ENCODE results near the gene EXOSC5. TPM values are rescaled to one million over a fixed set of nuclear protein-coding genes. Genes with fewer than 3 reads are reported as not detected.

The EXOSC5 gene
- total and polyA plus RNA-seq, 2 of the 13 experiments (the other 11 are each of a cell fraction or from before 2014, with no cell fraction given): 24.1 to 26.5 TPM

DNA sequence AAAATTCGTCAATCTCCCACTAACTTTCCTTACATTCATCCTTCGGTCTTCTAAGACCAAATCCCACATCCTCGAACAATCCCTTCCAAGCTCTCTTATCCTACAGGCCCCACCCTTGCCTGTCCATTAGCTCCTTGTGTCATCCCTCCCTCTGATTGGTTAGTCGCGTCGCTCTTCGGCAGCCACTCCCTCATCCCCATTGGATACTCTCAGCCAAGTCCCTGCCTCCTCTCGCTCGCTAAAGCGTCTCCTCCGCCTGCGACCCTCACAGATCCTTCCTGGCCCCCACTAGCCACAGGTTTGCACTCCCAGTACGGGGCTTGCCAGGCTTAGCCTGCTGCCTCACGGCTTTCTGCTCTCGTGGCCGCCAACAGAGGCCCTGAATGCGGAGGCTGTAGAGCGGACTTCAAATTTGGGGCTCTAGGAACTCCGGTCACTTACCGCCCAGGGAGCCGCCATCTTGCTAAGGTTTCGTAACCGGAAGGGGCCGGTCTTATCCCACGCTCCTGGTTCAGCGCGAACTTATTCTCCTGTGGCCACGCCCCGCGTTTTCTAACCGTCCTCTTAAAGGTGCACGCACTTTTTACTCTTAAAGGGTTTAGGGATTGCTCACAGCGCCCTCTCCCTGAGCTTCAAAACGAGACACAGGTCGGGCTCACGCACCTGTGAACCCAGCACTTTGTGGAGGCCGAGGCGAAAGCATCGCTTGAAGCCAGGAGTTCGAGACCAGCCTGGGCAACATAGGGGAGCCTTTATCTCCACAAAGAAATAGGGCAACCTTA is 42.5 kb upstream of the EXOSC5 start, which contains the start of gene DMAC2 (continued):
- TF ChIP-seq KIAA2018 (CRISPR knock-in tag; IDR thresholded peaks at IDR 0.05; ENCODE audit: borderline replicate concordance) (no peak), ZNF850 (CRISPR knock-in tag; conservative IDR thresholded peaks at IDR 0.05) (no peak), HMGA1 (CRISPR knock-in tag; conservative IDR thresholded peaks at IDR 0.05) (no peak), BHLHE40 (IDR thresholded peaks at IDR 0.05; ENCODE audit: low read length) (no peak), ZNF563 (CRISPR knock-in tag; IDR thresholded peaks at IDR 0.05) (no peak), ZNF260 (CRISPR knock-in tag; IDR thresholded peaks at IDR 0.05; ENCODE audit: borderline replicate concordance, low read depth) (no peak), ATF1 (CRISPR knock-in tag; IDR thresholded peaks at IDR 0.05) (peak; percentile 84; the same call in 1 of the 2 replicates), TEF (CRISPR knock-in tag; IDR thresholded peaks at IDR 0.05) (no peak), ZNF556 (CRISPR knock-in tag; IDR thresholded peaks at IDR 0.05; ENCODE audit: borderline replicate concordance) (peak; percentile 55; the same call in 1 of the 2 replicates), ZNF224 (CRISPR knock-in tag; IDR thresholded peaks at IDR 0.05) (no peak)
- TF ChIP-seq, protein P1, sequence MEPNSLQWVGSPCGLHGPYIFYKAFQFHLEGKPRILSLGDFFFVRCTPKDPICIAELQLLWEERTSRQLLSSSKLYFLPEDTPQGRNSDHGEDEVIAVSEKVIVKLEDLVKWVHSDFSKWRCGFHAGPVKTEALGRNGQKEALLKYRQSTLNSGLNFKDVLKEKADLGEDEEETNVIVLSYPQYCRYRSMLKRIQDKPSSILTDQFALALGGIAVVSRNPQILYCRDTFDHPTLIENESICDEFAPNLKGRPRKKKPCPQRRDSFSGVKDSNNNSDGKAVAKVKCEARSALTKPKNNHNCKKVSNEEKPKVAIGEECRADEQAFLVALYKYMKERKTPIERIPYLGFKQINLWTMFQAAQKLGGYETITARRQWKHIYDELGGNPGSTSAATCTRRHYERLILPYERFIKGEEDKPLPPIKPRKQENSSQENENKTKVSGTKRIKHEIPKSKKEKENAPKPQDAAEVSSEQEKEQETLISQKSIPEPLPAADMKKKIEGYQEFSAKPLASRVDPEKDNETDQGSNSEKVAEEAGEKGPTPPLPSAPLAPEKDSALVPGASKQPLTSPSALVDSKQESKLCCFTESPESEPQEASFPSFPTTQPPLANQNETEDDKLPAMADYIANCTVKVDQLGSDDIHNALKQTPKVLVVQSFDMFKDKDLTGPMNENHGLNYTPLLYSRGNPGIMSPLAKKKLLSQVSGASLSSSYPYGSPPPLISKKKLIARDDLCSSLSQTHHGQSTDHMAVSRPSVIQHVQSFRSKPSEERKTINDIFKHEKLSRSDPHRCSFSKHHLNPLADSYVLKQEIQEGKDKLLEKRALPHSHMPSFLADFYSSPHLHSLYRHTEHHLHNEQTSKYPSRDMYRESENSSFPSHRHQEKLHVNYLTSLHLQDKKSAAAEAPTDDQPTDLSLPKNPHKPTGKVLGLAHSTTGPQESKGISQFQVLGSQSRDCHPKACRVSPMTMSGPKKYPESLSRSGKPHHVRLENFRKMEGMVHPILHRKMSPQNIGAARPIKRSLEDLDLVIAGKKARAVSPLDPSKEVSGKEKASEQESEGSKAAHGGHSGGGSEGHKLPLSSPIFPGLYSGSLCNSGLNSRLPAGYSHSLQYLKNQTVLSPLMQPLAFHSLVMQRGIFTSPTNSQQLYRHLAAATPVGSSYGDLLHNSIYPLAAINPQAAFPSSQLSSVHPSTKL (CRISPR knock-in tag; IDR thresholded peaks at IDR 0.05): peak; percentile 51
- TF ChIP-seq, protein P2, sequence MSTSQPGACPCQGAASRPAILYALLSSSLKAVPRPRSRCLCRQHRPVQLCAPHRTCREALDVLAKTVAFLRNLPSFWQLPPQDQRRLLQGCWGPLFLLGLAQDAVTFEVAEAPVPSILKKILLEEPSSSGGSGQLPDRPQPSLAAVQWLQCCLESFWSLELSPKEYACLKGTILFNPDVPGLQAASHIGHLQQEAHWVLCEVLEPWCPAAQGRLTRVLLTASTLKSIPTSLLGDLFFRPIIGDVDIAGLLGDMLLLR (CRISPR knock-in tag; IDR thresholded peaks at IDR 0.05): no peak
- TF ChIP-seq, protein P3, sequence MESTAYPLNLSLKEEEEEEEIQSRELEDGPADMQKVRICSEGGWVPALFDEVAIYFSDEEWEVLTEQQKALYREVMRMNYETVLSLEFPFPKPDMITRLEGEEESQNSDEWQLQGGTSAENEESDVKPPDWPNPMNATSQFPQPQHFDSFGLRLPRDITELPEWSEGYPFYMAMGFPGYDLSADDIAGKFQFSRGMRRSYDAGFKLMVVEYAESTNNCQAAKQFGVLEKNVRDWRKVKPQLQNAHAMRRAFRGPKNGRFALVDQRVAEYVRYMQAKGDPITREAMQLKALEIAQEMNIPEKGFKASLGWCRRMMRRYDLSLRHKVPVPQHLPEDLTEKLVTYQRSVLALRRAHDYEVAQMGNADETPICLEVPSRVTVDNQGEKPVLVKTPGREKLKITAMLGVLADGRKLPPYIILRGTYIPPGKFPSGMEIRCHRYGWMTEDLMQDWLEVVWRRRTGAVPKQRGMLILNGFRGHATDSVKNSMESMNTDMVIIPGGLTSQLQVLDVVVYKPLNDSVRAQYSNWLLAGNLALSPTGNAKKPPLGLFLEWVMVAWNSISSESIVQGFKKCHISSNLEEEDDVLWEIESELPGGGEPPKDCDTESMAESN (CRISPR knock-in tag; conservative IDR thresholded peaks at IDR 0.05): peak; percentile 73
